Measurements from ENCODE around the gene CXCR6. TPM values are rescaled to one million over a fixed set of nuclear protein-coding genes. Genes with fewer than 3 reads are reported as not detected.

The CXCR6 gene
- total and polyA plus RNA-seq, 2 experiments from 2014 or later, result 0.10 TPM; not detected in 1

DNA sequence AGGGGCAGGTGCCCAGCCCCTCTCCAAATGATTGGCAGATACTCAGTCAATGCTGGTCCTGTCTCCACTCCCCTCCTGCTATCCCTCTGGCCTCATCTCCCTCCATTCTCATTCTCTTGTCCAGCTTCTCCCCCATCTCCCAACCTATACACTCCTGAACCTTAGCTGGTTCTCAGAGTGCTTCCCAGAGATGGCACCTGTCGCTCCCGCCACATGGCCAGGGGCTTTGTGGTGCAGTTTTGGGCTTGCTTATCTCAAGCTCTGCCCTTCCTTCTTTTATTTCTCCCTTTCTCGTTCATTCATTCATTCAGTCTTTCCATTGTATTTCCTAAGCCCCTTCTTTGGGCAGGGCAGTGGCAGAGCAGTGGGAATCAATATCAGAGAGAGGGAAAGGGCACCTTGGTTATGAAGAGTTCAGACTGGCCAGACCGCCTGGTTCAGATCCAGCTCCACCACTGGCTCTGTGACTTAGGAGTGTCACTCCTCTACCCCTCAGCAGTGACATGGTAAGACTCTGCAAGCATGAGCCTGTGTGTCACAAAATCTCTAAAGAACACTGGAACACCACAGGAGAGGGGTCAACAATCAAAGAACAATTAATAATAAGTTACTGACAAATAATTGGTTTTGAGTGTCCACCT is 20.2 kb upstream of the CXCR6 start:
- H4K20me1 ChIP-seq (replicated peaks; ENCODE audit: insufficient read depth), result no peaks in the 10 kb centered on the region
- H3K4me1 Mint-ChIP-seq, result no peaks in the 10 kb centered on the region
- no peaks in the 10 kb centered on the region for H3K27me3 ChIP-seq (ENCODE audit: insufficient read depth)
- no peak overlapping the region for H3K4me3 Mint-ChIP-seq
- peaks cover 2% of the 10 kb centered on the region for H3K27me3 Mint-ChIP-seq (ENCODE audit: insufficient read depth, low read depth, poor library complexity)
- no peak overlapping the region for H3K27ac ChIP-seq (ENCODE audit: low read depth)
- no peaks in the 10 kb centered on the region for H3K4me1 ChIP-seq (ENCODE audit: insufficient read depth)
- no peak overlapping the region for H3K4me2 ChIP-seq
- H3K4me3 ChIP-seq, result no peak overlapping the region
- no peak overlapping the region for H3K27ac Mint-ChIP-seq
- peaks cover 38% of the 10 kb centered on the region for H3K36me3 Mint-ChIP-seq (ENCODE audit: low read depth)
- peaks cover 4% of the 10 kb centered on the region; the same call in 1 of the 2 replicates for H3K36me3 ChIP-seq (ENCODE audit: insufficient read depth)
- no peaks in the 10 kb centered on the region for H3K9me2 ChIP-seq (ENCODE audit: insufficient read depth)
- H3F3A ChIP-seq (replicated peaks; ENCODE audit: low read depth), result no peaks in the 10 kb centered on the region
- no peaks in the 10 kb centered on the region for H3K79me2 ChIP-seq (replicated peaks; ENCODE audit: insufficient read depth)
- no peak for TF ChIP-seq JUNB (IDR thresholded peaks at IDR 0.05; ENCODE audit: unreplicated experiment)
- no peak for TF ChIP-seq STAT1 (IDR thresholded peaks at IDR 0.05; ENCODE audit: unreplicated experiment)
- no peak for TF ChIP-seq ZNF114 (CRISPR knock-in tag; IDR thresholded peaks at IDR 0.05)
- no peak for TF ChIP-seq CREB1 (CRISPR knock-in tag; IDR thresholded peaks at IDR 0.05; ENCODE audit: low read depth)
- TF ChIP-seq POLR2AphosphoS5 (IDR thresholded peaks at IDR 0.05; ENCODE audit: low read depth), result no peak
- TF ChIP-seq, protein P1, sequence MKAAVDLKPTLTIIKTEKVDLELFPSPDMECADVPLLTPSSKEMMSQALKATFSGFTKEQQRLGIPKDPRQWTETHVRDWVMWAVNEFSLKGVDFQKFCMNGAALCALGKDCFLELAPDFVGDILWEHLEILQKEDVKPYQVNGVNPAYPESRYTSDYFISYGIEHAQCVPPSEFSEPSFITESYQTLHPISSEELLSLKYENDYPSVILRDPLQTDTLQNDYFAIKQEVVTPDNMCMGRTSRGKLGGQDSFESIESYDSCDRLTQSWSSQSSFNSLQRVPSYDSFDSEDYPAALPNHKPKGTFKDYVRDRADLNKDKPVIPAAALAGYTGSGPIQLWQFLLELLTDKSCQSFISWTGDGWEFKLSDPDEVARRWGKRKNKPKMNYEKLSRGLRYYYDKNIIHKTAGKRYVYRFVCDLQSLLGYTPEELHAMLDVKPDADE (IDR thresholded peaks at IDR 0.05), result no peak
- TF ChIP-seq NANOG (IDR thresholded peaks at IDR 0.05; ENCODE audit: borderline replicate concordance), result no peak
- TF ChIP-seq, protein P2, sequence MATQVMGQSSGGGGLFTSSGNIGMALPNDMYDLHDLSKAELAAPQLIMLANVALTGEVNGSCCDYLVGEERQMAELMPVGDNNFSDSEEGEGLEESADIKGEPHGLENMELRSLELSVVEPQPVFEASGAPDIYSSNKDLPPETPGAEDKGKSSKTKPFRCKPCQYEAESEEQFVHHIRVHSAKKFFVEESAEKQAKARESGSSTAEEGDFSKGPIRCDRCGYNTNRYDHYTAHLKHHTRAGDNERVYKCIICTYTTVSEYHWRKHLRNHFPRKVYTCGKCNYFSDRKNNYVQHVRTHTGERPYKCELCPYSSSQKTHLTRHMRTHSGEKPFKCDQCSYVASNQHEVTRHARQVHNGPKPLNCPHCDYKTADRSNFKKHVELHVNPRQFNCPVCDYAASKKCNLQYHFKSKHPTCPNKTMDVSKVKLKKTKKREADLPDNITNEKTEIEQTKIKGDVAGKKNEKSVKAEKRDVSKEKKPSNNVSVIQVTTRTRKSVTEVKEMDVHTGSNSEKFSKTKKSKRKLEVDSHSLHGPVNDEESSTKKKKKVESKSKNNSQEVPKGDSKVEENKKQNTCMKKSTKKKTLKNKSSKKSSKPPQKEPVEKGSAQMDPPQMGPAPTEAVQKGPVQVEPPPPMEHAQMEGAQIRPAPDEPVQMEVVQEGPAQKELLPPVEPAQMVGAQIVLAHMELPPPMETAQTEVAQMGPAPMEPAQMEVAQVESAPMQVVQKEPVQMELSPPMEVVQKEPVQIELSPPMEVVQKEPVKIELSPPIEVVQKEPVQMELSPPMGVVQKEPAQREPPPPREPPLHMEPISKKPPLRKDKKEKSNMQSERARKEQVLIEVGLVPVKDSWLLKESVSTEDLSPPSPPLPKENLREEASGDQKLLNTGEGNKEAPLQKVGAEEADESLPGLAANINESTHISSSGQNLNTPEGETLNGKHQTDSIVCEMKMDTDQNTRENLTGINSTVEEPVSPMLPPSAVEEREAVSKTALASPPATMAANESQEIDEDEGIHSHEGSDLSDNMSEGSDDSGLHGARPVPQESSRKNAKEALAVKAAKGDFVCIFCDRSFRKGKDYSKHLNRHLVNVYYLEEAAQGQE (IDR thresholded peaks at IDR 0.05; ENCODE audit: unreplicated experiment), result no peak
- H3K9me3 Mint-ChIP-seq, result no peaks in the 10 kb centered on the region
- H2AFZ ChIP-seq, result no peak overlapping the region
- no peak for ATAC-seq
- no peak for DNase-seq (ENCODE audit: low spot score)

DNA sequence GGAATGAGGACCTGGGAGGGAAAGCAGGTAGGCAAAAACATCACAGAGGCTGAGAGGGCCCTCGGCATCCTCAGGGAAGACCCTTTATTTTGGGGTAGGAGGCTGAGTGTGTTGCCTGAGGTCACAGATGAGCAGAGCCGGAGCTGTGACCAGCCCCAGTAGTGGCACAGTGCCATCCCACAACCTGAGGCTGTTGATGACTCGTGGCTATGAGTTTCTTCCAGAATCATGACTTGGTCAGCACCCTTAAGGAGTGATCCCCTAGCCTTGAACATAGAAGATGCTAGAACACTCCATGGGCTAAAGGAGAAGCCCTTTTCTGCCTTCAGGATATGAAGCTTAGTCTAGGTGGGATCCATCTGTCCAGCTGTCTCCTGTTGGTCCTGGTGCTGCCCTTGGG is 19.5 kb upstream of the CXCR6 start:
- no peak overlapping the region for H3K27ac Mint-ChIP-seq
- no peaks in the 10 kb centered on the region for H3K79me2 ChIP-seq (replicated peaks; ENCODE audit: insufficient read depth)
- H3F3A ChIP-seq (replicated peaks; ENCODE audit: low read depth), result no peaks in the 10 kb centered on the region
- no peak overlapping the region for H3K4me3 Mint-ChIP-seq
- H3K4me2 ChIP-seq, result no peak overlapping the region
- no peak for DNase-seq (ENCODE audit: low spot score)
- H3K27me3 ChIP-seq (ENCODE audit: insufficient read depth), result no peaks in the 10 kb centered on the region
- H3K27me3 Mint-ChIP-seq (ENCODE audit: insufficient read depth, low read depth, poor library complexity), result peaks cover 2% of the 10 kb centered on the region
- no peaks in the 10 kb centered on the region for H3K9me3 Mint-ChIP-seq
- H2AFZ ChIP-seq, result no peak overlapping the region
- H3K4me3 ChIP-seq, result no peak overlapping the region
- H3K27ac ChIP-seq (ENCODE audit: low read depth), result no peak overlapping the region
- H3K4me1 ChIP-seq (ENCODE audit: insufficient read depth), result no peaks in the 10 kb centered on the region
- H4K20me1 ChIP-seq (replicated peaks; ENCODE audit: insufficient read depth), result no peaks in the 10 kb centered on the region
- H3K36me3 Mint-ChIP-seq (ENCODE audit: low read depth), result peaks cover 45% of the 10 kb centered on the region
- peaks cover 4% of the 10 kb centered on the region; the same call in 1 of the 2 replicates for H3K36me3 ChIP-seq (ENCODE audit: insufficient read depth)
- no peaks in the 10 kb centered on the region for H3K9me2 ChIP-seq (ENCODE audit: insufficient read depth)
- no peak for TF ChIP-seq POLR2AphosphoS5 (IDR thresholded peaks at IDR 0.05; ENCODE audit: low read depth)
- TF ChIP-seq, protein P3, sequence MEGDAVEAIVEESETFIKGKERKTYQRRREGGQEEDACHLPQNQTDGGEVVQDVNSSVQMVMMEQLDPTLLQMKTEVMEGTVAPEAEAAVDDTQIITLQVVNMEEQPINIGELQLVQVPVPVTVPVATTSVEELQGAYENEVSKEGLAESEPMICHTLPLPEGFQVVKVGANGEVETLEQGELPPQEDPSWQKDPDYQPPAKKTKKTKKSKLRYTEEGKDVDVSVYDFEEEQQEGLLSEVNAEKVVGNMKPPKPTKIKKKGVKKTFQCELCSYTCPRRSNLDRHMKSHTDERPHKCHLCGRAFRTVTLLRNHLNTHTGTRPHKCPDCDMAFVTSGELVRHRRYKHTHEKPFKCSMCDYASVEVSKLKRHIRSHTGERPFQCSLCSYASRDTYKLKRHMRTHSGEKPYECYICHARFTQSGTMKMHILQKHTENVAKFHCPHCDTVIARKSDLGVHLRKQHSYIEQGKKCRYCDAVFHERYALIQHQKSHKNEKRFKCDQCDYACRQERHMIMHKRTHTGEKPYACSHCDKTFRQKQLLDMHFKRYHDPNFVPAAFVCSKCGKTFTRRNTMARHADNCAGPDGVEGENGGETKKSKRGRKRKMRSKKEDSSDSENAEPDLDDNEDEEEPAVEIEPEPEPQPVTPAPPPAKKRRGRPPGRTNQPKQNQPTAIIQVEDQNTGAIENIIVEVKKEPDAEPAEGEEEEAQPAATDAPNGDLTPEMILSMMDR (conservative IDR thresholded peaks at IDR 0.05; ENCODE audit: low read depth in 2 of 2), result no peak
- no peaks in the 10 kb centered on the region for H3K4me1 Mint-ChIP-seq
- no peak for ATAC-seq

Measured in GM23338 (cell line).